GM18511 (cell line): ENCODE results near the gene VAV2.

ENCODE experiments used
- ATAC-seq: cut with Tn5 transposase; IDR thresholded peaks from one replicate; pipeline ENCODE4 v1.9.1; 2021; ENCODE audit warnings: mild to moderate bottlenecking, moderate library complexity; ENCODE audit not compliant: unreplicated experiment

Gene VAV2

GRCh38 chr9:133788045-133788818 is 203.9 kb downstream of the VAV2 start:
- ATAC-seq, result no peak

- peak; percentile 59 for ATAC-seq
Observed at GRCh38 chr9:133787754-133788025, 204.4 kb downstream of the VAV2 start.

- ATAC-seq, result no peak
Observed at GRCh38 chr9:133786907-133787753, 205.0 kb downstream of the VAV2 start.

GRCh38 chr9:133786371-133786753 is 205.8 kb downstream of the VAV2 start:
- ATAC-seq, result peak; percentile 59

- ATAC-seq, result no peak
Observed at GRCh38 chr9:133785753-133786370, 206.3 kb downstream of the VAV2 start.

- ATAC-seq, result no peak
Observed at GRCh38 chr9:133784731-133785561, 207.2 kb downstream of the VAV2 start.

- ATAC-seq, result no peak
Observed at GRCh38 chr9:133783331-133783731, 208.8 kb downstream of the VAV2 start.

- no peak for ATAC-seq
Observed at GRCh38 chr9:133782157-133783130, 209.7 kb downstream of the VAV2 start.

GRCh38 chr9:133781828-133782135 is 210.3 kb downstream of the VAV2 start:
- no peak for ATAC-seq

GRCh38 chr9:133780962-133781827 is 210.9 kb downstream of the VAV2 start:
- no peak for ATAC-seq

- no peak for ATAC-seq
Observed at GRCh38 chr9:133780404-133780945, 211.6 kb downstream of the VAV2 start.

GRCh38 chr9:133779516-133780403 is 212.4 kb downstream of the VAV2 start:
- ATAC-seq, result no peak

GRCh38 chr9:133779081-133779480 is 213.0 kb downstream of the VAV2 start:
- ATAC-seq, result no peak

- no peak for ATAC-seq
Observed at GRCh38 chr9:133778336-133779013, 213.6 kb downstream of the VAV2 start.

GRCh38 chr9:133777871-133778270 is 214.3 kb downstream of the VAV2 start:
- no peak for ATAC-seq

GRCh38 chr9:133777068-133777791 is 214.9 kb downstream of the VAV2 start:
- ATAC-seq, result no peak
